CD4-positive, alpha-beta T cell treated with Interleukin-4 for 1 hour (primary cell): ENCODE results near the gene ERC2.
"Not testable (repeated sequence)": the region's sequence is repeated elsewhere in the genome, so short reads cannot be mapped to it uniquely, and the experiment has no call there.

Experiments used
- DNase-seq, 2 donors: peaks; one replicate each; pipeline ENCODE4 v3.0.0-alpha.2; 2020 to 2022

Gene ERC2

GRCh38 chr3:55532806-55533205 is 935.5 kb downstream of the ERC2 start:
- no peak for DNase-seq

DNA sequence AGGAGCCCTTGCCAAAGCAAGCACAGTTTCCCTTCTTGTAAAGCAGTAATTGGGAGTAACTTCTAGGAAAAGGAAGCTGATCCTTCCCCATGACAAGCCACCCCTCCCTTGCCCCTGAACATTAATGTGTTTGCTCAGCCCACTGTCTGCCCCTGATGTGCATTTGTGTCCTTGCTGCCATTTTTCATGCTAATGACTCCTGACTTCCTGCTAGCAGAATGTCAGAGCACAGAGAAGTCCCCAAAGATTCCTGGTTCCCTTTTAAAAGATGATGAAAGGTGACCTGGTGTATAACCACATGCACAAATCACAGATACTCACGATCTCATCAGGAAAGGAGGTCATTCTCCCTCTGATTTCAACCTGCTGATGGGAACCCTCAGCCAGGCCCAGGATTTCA is 936.9 kb downstream of the ERC2 start:
- no peak for DNase-seq

DNA sequence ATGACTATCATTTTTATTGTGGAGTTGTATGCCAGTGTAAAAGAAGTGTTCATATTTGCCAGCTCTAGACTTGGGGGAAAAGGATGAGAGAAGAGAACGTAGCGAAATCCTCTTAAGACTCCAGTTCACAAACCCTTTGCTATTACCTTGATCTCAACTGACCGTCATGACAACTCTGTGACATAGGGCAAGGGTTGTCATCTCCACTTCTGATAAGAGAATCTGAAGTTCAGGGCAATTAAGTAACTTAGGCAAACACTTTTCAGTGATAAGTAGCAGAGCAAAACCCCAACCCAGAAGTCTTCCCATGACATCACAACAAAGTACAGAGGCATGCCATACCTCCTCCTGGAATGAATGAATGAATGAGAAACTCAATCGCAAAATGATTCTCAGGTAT is 940.9 kb downstream of the ERC2 start:
- no peak for DNase-seq

DNA sequence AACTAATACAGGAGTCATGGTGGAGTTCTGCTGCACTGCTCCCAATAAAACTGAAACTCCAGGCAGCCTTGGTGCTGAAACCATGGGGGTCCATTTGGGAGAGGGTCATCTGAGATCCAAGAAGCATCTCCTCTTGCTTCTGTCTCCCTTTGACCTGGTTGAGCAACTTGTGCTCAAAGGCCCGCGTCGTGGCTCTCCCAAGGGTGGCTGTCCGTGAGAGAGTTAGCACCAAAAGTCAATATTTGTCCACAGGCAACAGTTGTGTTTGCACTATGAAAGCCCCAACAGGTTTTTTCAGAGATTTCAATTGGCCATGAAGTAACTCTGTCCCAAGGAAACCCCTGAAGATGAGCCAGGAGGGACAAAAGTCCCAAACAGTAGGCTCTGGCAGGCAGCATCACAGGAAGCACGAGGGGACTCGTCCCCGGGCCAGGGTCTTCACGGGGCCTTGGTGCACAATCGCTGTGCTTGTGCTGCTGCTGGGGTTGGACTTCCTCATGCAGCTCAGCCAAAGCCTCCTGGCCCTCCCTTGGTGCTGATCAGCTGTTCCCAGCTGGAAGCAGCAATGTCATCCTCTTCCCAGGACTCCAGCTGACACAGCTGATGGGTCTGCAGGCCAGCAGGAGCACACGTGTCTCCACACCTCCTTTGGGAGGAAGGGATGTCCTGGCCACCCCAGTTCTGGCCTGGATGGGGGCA is 941.8 kb downstream of the ERC2 start:
- DNase-seq: no peak

DNA sequence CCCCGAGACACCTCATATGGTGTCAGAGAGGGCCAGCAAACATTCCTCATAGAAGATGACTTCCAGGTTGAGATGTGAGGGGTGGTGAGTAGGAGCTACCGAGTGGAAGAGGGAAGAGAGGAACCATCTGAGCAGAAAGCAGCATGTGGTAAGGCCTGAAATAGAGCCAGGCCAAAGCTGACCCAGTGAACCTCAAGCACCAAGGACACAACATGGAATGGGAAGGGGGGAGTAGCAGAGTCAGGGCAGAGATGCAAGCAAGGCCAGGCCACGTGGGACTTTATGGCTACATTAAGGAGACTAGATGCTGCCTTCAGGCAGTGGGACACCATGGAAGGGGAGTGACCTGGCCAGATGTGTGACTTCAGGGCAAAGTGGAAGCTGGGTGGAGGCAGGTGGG is 942.8 kb downstream of the ERC2 start:
- DNase-seq: no peak

GRCh38 chr3:55524565-55525244 is 943.6 kb downstream of the ERC2 start:
- no peak for DNase-seq

- no peak for DNase-seq
Measured at GRCh38 chr3:55523471-55523870, 944.8 kb downstream of the ERC2 start.

GRCh38 chr3:55521738-55522421 is 946.4 kb downstream of the ERC2 start:
- DNase-seq: no peak

DNA sequence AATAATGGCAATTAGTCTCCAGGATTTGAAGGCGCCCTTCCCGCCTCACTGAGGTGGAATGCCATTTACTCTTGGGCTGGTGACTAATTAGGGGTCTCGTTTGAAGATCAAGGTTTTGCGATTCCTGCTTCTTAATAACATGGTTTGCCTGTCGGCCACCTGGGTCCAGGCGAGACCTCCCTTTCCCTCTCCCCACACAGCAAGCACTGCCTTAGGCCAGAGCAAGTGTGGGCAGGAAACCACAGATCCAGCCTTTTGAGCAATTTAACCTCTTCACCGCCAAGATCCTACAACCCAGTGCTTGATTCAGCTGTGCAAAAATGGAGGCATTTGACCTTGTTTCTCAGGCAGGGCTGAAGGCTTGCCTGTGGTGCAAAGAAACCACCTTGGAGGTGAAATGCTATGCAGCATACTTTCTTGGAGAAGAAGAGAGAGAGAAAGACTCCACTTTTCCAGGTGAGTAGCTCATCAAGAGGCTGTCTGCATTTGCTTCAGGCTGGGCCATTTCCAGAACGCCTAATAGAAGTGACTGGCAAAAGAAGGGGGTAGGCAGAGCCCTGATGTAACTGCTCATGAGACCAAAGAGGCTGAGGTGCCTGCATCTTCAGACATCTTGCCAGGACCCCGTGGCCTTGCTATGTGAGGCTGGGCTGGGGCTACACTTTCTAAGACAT is 947.1 kb downstream of the ERC2 start:
- no peak for DNase-seq

DNA sequence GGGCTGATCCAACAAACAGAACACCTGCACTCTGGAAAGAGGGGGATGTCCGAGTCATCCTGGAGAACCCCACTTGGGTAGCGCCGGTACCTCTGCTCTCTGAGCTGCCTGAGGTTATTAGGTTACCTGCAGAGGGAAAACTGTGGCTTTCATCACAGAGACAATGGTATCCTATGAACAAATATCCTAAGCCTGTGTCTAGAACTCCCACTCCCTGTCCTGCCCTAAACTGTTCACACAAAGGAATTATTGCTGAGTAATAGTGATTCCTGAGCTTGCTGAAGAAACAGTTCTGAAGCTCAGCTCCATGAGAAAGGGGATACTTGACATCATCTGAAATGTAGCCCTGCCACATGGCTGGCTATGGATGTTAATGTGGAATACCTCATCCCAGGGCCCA is 949.2 kb downstream of the ERC2 start:
- DNase-seq: no peak

DNA sequence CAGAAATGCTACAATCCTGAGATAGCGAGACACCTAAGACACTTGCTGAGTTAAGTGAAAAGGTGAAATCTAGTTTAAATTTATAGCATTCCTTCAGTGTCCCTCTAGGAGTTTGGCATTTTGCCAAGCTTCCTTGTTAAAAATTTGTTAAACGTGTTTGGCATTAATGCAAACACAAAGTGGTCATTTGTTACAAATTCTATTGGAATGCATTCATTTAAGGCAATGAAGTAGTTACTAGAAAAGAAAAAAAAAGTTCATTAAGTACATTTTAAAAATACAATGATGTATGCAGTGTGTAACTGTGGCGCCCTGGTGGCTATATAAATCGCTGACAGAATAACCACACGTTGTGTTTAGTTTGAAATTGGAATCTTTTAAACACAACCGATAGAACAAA is 949.8 kb downstream of the ERC2 start:
- DNase-seq: no peak

- no peak for DNase-seq
Measured at GRCh38 chr3:55516392-55517030, 951.8 kb downstream of the ERC2 start.

DNA sequence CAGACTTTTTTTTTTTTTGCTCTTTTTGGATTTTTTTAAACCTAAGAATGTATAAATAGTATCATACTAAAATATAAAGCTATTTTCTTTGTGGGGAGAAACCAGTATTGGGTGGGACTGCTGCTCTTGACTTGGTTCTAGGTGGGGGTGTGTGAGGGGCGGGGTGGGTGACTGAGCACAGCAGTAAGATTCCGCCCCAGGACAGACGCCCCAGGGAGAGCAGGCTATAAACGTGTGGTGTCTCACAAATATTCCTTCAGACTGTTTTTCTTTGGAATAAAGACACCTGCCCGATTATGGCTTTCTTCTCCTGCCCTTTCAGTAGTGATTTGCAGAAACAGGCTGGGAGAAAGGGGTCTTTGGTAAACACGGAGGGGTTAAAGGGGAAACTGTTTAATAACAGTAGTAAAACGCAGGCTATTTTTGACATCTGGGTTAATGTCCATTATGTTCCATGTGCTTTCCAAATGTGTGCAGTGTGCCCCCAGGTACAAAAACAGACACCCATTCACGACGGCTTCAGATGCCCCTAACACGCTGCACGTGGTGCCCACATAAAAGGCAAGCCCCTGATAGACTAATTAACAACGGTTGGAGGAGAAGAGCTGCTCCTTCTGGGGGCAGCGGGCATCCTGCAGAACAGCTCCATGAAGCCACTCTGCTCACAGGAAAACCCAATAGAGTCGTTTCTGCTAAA is 952.6 kb downstream of the ERC2 start:
- DNase-seq: no peak

GRCh38 chr3:55514962-55515361 is 953.3 kb downstream of the ERC2 start:
- DNase-seq: no peak

- DNase-seq: no peak
Measured at GRCh38 chr3:55512571-55513343, 955.5 kb downstream of the ERC2 start.

GRCh38 chr3:55511895-55512570 is 956.2 kb downstream of the ERC2 start:
- DNase-seq: no peak

GRCh38 chr3:55508335-55508734 is 959.9 kb downstream of the ERC2 start:
- DNase-seq: no peak

- DNase-seq: no peak
Measured at GRCh38 chr3:55507808-55508207, 960.5 kb downstream of the ERC2 start.

- no peak for DNase-seq
Measured at GRCh38 chr3:55505776-55506175, 962.5 kb downstream of the ERC2 start.

- DNase-seq: not testable (repeated sequence)
Measured at GRCh38 chr3:55505102-55505501, 963.2 kb downstream of the ERC2 start.

DNA sequence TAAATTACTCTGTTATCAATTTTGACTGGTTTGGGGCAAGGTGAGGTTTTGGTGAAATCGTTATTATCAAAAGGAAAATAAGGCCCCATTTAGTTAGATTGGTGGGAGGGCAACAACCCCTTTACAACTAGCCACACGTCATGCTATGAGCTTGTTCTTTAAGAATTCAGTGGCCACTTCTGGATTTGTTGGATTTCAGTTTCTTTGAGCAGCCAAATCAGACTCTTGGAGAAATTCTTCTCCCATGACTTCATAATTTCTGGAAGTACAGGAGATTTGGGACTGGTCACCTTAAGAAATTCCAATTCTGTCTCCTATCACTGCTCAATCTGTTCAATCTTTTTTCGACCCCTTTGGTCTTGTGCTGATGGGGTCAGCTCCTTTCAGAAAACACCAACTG is 966.4 kb downstream of the ERC2 start:
- no peak for DNase-seq
